ENCODE data around the gene ICE2. TPM values are rescaled to one million over a fixed set of nuclear protein-coding genes. Genes with fewer than 3 reads are reported as not detected.
"Not testable (repeated sequence)": the region's sequence is repeated elsewhere in the genome, so short reads cannot be mapped to it uniquely, and the experiment has no call there.

ICE2 gene
- total RNA-seq, 4 donors from 2014 or later, result 14.4 to 21.2 (median 17.5) TPM

DNA sequence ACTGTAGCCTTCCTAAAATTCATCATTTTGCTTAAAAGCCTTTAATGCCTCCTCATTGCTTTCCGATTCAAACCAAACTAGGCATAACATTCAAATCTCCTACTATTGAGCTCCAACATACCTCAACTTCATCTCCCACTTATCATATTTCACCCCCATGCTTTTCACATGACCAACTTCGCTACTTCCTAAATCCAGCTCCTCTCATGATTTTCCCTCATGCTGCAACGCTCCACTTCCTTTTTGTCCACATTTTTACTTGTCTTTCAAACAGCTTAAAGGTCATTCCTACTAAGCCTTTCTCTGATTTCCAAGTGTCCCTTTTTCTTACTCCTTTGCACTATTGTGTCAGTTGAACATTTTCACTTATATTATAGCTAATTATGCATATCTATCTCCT lies 60.8 kb downstream of the ICE2 start:
- intact Hi-C loops (cut with DNase I; ENCODE audit: low total_unique reads), result no loop called here
- no peak overlapping the region for H3K4me3 ChIP-seq (ENCODE audit: low read depth, poor library complexity, severe bottlenecking)
- 82 to 90% methylated on average over 3 of the region's 3 CpGs for WGBS, 2 donors
- TF ChIP-seq, protein P1, sequence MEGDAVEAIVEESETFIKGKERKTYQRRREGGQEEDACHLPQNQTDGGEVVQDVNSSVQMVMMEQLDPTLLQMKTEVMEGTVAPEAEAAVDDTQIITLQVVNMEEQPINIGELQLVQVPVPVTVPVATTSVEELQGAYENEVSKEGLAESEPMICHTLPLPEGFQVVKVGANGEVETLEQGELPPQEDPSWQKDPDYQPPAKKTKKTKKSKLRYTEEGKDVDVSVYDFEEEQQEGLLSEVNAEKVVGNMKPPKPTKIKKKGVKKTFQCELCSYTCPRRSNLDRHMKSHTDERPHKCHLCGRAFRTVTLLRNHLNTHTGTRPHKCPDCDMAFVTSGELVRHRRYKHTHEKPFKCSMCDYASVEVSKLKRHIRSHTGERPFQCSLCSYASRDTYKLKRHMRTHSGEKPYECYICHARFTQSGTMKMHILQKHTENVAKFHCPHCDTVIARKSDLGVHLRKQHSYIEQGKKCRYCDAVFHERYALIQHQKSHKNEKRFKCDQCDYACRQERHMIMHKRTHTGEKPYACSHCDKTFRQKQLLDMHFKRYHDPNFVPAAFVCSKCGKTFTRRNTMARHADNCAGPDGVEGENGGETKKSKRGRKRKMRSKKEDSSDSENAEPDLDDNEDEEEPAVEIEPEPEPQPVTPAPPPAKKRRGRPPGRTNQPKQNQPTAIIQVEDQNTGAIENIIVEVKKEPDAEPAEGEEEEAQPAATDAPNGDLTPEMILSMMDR (IDR thresholded peaks at IDR 0.05), result no peak
- no peak for TF ChIP-seq POLR2A (IDR thresholded peaks at IDR 0.05)
- no peak for DNase-seq (ENCODE audit: low spot score in 2 of 2)

DNA sequence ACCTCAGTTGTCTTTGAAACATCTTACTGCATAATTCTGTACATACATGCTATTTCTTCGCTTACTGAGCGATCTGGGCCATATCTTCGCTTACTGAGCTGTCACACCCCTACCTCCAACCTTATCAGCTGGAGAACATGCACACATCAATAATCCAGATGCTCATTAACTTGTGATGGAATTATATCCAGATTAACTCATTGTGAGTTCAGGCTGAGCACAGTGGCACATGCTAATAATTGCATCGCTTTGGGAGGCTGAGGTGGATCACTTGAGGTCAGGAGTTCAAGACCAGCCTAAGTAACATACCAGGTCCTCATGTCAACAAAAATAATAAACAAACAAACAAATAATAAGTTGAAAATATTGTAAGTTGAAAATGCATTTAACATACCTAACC lies 61.8 kb downstream of the ICE2 start:
- no peak for DNase-seq (ENCODE audit: low spot score in 2 of 2)
- 97 to 98% methylated on average over 4 of the region's 4 CpGs for WGBS, 2 donors
- no peak overlapping the region for H3K4me3 ChIP-seq (ENCODE audit: low read depth, poor library complexity, severe bottlenecking)
- intact Hi-C loops (cut with DNase I; ENCODE audit: low total_unique reads), result no loop called here
- TF ChIP-seq, protein P1 (IDR thresholded peaks at IDR 0.05), result no peak
- TF ChIP-seq POLR2A (IDR thresholded peaks at IDR 0.05), result no peak

DNA sequence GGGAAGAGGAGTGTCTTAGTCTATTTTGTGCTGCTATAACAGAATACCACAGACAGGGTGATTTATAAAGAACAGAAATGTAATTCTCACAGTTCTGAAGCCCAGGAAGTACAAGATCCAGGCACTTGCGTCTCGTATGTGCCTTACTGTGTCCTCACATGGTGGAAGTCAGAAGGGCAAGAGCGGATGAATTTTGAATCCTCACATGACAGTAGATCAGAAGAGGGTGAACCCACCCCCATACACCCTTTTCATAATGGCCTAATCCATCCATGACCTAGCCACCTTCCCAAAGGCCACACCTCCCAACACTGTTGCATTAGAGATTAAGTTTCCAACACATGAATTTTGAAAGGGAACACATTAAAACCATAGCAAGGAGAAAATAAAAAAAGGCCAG lies 62.5 kb downstream of the ICE2 start:
- WGBS, 2 donors, result 96 to 97% methylated on average over 3 of the region's 3 CpGs
- no peak for DNase-seq (ENCODE audit: low spot score in 2 of 2)
- H3K4me3 ChIP-seq (ENCODE audit: low read depth, poor library complexity, severe bottlenecking), result no peak overlapping the region
- TF ChIP-seq, protein P1 (IDR thresholded peaks at IDR 0.05), result no peak
- TF ChIP-seq POLR2A (IDR thresholded peaks at IDR 0.05), result no peak
- intact Hi-C loops (cut with DNase I; ENCODE audit: low total_unique reads), result no loop called here

DNA sequence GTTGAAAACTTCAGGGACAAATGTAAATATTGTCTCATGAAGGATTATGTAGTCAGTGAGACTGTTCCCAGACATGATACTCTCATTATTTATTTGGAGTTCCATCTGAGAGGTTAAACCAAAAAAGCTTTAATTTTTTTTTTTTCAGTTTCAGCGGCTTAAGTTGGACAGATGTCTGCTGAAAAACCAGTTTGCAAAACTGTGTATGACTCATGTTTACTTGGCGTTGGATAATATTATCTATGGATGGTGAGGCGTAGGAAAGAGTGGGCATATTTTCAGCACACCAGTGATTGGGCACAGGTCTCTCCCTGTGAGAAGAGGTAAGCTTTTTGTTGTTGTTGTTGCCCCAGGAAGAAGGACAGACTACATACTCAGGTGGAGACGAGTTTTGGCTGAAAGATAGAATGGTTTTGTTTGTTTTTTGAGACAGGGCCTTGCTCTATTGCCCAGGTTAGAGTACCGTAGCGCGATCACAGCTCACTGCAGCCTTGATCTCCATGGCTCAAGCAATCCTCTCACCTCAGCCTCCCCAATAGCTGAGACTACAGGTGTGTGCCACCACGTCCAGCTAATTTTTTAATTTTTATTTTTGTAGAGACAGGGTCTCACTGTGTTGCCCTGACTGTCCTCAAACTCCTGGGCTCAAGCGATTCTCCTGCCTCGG lies 64.8 kb downstream of the ICE2 start:
- DNase-seq (ENCODE audit: low spot score in 2 of 2), result no peak
- intact Hi-C loops (cut with DNase I; ENCODE audit: low total_unique reads), result no loop called here
- TF ChIP-seq, protein P1 (IDR thresholded peaks at IDR 0.05), result no peak
- TF ChIP-seq POLR2A (IDR thresholded peaks at IDR 0.05), result no peak
- 51 to 52% methylated on average over 10 of the region's 10 CpGs for WGBS, 2 donors
- H3K4me3 ChIP-seq (ENCODE audit: low read depth, poor library complexity, severe bottlenecking), result no peak overlapping the region

DNA sequence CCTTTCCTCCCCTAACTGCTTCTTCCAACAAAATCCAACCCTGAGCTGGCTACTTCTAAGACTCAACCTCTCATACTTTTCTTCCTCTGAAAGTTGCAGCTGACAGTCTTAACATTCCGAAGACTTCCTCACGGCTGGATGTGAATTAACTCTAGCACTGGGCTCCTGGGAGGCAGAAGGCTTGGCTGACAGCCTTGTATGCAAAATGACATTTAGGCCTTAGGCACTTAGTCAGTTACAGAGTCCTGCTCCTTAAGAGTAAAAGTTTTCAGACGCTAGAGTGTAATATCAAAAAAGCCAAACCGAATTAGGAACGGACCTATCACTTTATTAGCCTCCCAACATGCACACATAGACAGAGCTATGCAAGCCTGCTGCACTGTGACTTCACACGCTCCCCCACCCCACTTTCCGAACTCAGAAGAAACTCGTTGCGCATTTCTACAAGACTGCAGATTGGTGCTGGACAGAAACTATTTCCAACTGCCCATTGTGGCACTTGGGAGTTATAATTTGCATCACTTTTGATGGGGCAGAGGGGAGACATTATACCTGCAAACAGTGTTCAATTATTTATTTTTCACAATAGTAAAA lies 65.6 kb downstream of the ICE2 start:
- DNase-seq (ENCODE audit: low spot score in 2 of 2), result no peak
- intact Hi-C loops (cut with DNase I; ENCODE audit: low total_unique reads), result no loop called here
- H3K4me3 ChIP-seq (ENCODE audit: low read depth, poor library complexity, severe bottlenecking), result no peak overlapping the region
- TF ChIP-seq, protein P1 (IDR thresholded peaks at IDR 0.05), result no peak
- no peak for TF ChIP-seq POLR2A (IDR thresholded peaks at IDR 0.05)
- WGBS, 2 donors, result 29 to 39% methylated on average over 8 to 9 of the region's 9 CpGs

DNA sequence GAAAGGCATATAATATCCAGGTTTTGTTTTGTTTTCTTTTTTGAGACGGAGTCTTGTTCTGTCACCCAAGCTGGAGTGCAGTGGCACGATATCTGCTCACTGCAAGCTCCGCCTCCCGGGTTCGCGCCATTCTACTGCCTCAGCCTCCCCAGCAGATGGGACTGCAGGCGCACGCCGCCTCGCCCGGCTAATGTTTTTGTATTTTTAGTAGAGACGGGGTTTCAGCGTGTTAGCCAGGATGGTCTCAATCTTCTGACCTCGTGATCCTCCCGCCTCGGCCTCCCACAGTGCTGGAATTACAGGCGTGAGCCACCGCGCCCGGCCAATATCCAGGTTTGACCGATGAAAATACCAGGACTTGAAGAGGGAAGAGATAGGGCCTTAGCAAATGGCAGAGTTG lies 66.1 kb downstream of the ICE2 start:
- intact Hi-C loops (cut with DNase I; ENCODE audit: low total_unique reads), result not testable (repeated sequence)

More for the DNA sequence above, 66.1 kb downstream of the ICE2 start:
- DNase-seq (ENCODE audit: low spot score in 2 of 2); H3K4me3 ChIP-seq (ENCODE audit: low read depth, poor library complexity, severe bottlenecking): not testable (repeated sequence)
- 91 to 94% methylated on average over 21 of the region's 21 CpGs for WGBS, 2 donors

Data from lower leg skin (tissue), 4 donors.